HEK293 (cell line): Measurements from ENCODE around the gene TSSK6.

Source experiments
- CTCF ChIA-PET: fragments of 350-600 bp; formaldehyde crosslinking; extraction: SDS; loops from one replicate; lab custom pipeline; 2021; ENCODE audit warnings: antibody characterized with exemption; lab: Yijun Ruan, JAX
- POLR2A ChIA-PET: fragments of 300-600 bp; formaldehyde crosslinking; extraction: SDS; loops from one replicate; lab custom pipeline; 2020; ENCODE audit warnings: antibody characterized with exemption, inconsistent platforms; lab: Yijun Ruan, JAX
- H3K27ac ChIP-seq: fragments of 200-500 bp; sonication (Bioruptor generic); 2 replicates; pipeline ENCODE4 v1.5.1; 2014; ENCODE audit warnings: low read depth, low read length, control low read depth, inconsistent platforms; ENCODE audit errors: extremely low read depth
- H3K36me3 ChIP-seq, 2 experiments: fragments of 200-500 bp in 1 of 2; sonication (Bioruptor generic) in 1 of 2; 1 replicate in 1 of 2; 2 replicates in 1 of 2; pipeline ENCODE4 v1.5.1; 2014 to 2017; ENCODE audit warnings: inconsistent platforms in 2 of 2, low read length in 2 of 2; ENCODE audit not compliant: control insufficient read depth in 2 of 2, insufficient read depth in 1 of 2
- H3K4me1 ChIP-seq: fragments of 200-500 bp; sonication (Bioruptor generic); 2 replicates; pipeline ENCODE4 v1.5.1; 2014; ENCODE audit warnings: mild to moderate bottlenecking, low read length, inconsistent platforms; ENCODE audit not compliant: control insufficient read depth, insufficient read depth
- H3K4me3 ChIP-seq: 2 replicates; pipeline ENCODE4 v1.5.1; 2011; ENCODE audit warnings: low read depth, mild to moderate bottlenecking, control low read depth, low read length, moderate library complexity
- H3K9me3 ChIP-seq: fragments of 200-500 bp; sonication (Bioruptor generic); 2 replicates; pipeline ENCODE4 v1.5.1; 2014; ENCODE audit warnings: low read depth, low read length, inconsistent platforms; ENCODE audit not compliant: control insufficient read depth, insufficient read depth
- EGR2 ChIP-seq: fragments of 450-650 bp; formaldehyde crosslinking; IDR thresholded peaks from 2 replicates; pipeline ENCODE4 v1.5.1; 2016; ENCODE audit warnings: low read depth, missing biosample characterization, missing genetic modification characterization
- HOXC10 ChIP-seq: sonication (generic); formaldehyde crosslinking; IDR thresholded peaks from 2 replicates; pipeline ENCODE4 v1.8.1; 2023; ENCODE audit warnings: mild to moderate bottlenecking, missing genetic modification reagents
- MYNN ChIP-seq: fragments of 450-650 bp; formaldehyde crosslinking; IDR thresholded peaks from 2 replicates; pipeline ENCODE4 v1.5.1; 2016; ENCODE audit warnings: missing biosample characterization, missing genetic modification characterization, borderline replicate concordance
- WT1 ChIP-seq: fragments of 450-650 bp; formaldehyde crosslinking; IDR thresholded peaks from 2 replicates; pipeline ENCODE4 v1.5.1; 2016; ENCODE audit warnings: missing biosample characterization, missing genetic modification characterization
- ZNF112 ChIP-seq: fragments of 450-650 bp; formaldehyde crosslinking; IDR thresholded peaks from 2 replicates; pipeline ENCODE4 v1.5.0; 2017; ENCODE audit warnings: missing biosample characterization, missing genetic modification characterization
- ZNF175 ChIP-seq: fragments of 450-650 bp; formaldehyde crosslinking; IDR thresholded peaks from 2 replicates; pipeline ENCODE4 v1.5.1; 2016; ENCODE audit warnings: missing biosample characterization, missing genetic modification characterization
- ZNF433 ChIP-seq: fragments of 450-650 bp; formaldehyde crosslinking; IDR thresholded peaks from 2 replicates; pipeline ENCODE4 v1.5.1; 2016; ENCODE audit warnings: missing biosample characterization, missing genetic modification characterization, low read depth
- TF ChIP-seq, protein P1 (sequence below): fragments of 450-650 bp; formaldehyde crosslinking; conservative IDR thresholded peaks from 2 replicates; pipeline ENCODE4 v1.5.1; 2016; ENCODE audit warnings: low read depth, missing biosample characterization, missing genetic modification characterization
- TF ChIP-seq, protein P2 (sequence below): fragments of 450-650 bp; formaldehyde crosslinking; IDR thresholded peaks from 2 replicates; pipeline ENCODE4 v1.5.1; 2016; ENCODE audit warnings: missing biosample characterization, missing genetic modification characterization
- TF ChIP-seq, protein P3 (sequence below): fragments of 450-650 bp; formaldehyde crosslinking; IDR thresholded peaks from 2 replicates; pipeline ENCODE4 v1.5.1; 2016; ENCODE audit warnings: missing biosample characterization, missing genetic modification characterization
- TF ChIP-seq, protein P4 (sequence below): fragments of 450-650 bp; formaldehyde crosslinking; IDR thresholded peaks from 2 replicates; pipeline ENCODE4 v1.5.1; 2016; ENCODE audit warnings: missing biosample characterization, missing genetic modification characterization
- TF ChIP-seq, protein P5 (sequence below): fragments of 450-650 bp; formaldehyde crosslinking; IDR thresholded peaks from 2 replicates; pipeline ENCODE4 v1.5.1; 2016; ENCODE audit warnings: missing biosample characterization, missing genetic modification characterization
- TF ChIP-seq, protein P6 (sequence below): fragments of 450-650 bp; formaldehyde crosslinking; IDR thresholded peaks from 2 replicates; pipeline ENCODE4 v1.5.0; 2017; ENCODE audit warnings: missing biosample characterization, missing genetic modification characterization, borderline replicate concordance
- TF ChIP-seq, protein P7 (sequence below): fragments of 450-650 bp; formaldehyde crosslinking; IDR thresholded peaks from 2 replicates; pipeline ENCODE4 v1.5.1; 2017; ENCODE audit warnings: missing biosample characterization, missing genetic modification characterization

The TSSK6 gene

DNA sequence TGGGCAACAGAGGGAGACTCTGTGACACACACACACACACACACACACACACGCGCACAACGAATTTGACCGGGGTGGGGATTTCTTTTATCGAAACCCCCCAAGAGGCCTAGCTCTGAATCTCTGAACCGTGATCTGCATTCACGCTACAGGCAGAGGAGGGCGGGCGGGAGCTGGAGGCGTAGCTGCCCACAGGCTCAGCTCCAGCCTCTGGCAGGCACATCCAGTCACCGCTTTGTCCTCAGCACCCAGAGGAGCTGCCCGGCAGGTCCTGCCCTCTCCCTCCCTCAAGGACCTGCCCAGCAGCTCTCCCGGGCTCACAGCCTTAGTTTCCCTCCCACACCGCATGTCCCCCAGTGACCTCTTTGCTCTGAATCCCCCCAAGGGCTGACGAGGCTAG lies 42.7 kb upstream of the TSSK6 start:
- H3K4me3 ChIP-seq: no peak overlapping the region
- H3K9me3 ChIP-seq: no peaks in the 10 kb centered on the region
- no peaks in the 10 kb centered on the region for H3K36me3 ChIP-seq
- POLR2A ChIA-PET: interaction anchor here (0.5 kb wide), 1 partner anchor 113 kb away, joined by 5 read pairs; no protein-coding TSS in a partner anchor
- TF ChIP-seq, protein P1, sequence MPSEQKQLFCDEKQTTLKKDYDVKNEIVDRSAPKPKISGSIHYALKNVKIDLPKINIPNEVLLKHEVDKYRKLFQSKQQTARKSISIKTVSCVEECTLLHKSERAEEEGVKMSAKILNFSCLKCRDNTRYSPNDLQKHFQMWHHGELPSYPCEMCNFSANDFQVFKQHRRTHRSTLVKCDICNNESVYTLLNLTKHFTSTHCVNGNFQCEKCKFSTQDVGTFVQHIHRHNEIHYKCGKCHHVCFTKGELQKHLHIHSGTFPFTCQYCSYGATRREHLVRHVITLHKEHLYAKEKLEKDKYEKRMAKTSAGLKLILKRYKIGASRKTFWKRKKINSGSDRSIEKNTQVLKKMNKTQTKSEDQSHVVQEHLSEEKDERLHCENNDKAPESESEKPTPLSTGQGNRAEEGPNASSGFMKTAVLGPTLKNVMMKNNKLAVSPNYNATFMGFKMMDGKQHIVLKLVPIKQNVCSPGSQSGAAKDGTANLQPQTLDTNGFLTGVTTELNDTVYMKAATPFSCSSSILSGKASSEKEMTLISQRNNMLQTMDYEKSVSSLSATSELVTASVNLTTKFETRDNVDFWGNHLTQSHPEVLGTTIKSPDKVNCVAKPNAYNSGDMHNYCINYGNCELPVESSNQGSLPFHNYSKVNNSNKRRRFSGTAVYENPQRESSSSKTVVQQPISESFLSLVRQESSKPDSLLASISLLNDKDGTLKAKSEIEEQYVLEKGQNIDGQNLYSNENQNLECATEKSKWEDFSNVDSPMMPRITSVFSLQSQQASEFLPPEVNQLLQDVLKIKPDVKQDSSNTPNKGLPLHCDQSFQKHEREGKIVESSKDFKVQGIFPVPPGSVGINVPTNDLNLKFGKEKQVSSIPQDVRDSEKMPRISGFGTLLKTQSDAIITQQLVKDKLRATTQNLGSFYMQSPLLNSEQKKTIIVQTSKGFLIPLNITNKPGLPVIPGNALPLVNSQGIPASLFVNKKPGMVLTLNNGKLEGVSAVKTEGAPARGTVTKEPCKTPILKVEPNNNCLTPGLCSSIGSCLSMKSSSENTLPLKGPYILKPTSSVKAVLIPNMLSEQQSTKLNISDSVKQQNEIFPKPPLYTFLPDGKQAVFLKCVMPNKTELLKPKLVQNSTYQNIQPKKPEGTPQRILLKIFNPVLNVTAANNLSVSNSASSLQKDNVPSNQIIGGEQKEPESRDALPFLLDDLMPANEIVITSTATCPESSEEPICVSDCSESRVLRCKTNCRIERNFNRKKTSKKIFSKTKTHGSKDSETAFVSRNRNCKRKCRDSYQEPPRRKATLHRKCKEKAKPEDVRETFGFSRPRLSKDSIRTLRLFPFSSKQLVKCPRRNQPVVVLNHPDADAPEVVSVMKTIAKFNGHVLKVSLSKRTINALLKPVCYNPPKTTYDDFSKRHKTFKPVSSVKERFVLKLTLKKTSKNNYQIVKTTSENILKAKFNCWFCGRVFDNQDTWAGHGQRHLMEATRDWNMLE (tag by site-specific recombination): no peak
- TF ChIP-seq EGR2 (tag by site-specific recombination): 0 out of 2 replicates have a peak, but pooled peaks have one; percentile 18
- TF ChIP-seq HOXC10: no peak
- H3K4me1 ChIP-seq: no peaks in the 10 kb centered on the region
- H3K27ac ChIP-seq: no peak overlapping the region
- CTCF ChIA-PET: interaction anchor here (0.7 to 1.0 kb wide), 2 partner anchors 9 to 26 kb away, joined by 4 read pairs; no protein-coding TSS in a partner anchor

DNA sequence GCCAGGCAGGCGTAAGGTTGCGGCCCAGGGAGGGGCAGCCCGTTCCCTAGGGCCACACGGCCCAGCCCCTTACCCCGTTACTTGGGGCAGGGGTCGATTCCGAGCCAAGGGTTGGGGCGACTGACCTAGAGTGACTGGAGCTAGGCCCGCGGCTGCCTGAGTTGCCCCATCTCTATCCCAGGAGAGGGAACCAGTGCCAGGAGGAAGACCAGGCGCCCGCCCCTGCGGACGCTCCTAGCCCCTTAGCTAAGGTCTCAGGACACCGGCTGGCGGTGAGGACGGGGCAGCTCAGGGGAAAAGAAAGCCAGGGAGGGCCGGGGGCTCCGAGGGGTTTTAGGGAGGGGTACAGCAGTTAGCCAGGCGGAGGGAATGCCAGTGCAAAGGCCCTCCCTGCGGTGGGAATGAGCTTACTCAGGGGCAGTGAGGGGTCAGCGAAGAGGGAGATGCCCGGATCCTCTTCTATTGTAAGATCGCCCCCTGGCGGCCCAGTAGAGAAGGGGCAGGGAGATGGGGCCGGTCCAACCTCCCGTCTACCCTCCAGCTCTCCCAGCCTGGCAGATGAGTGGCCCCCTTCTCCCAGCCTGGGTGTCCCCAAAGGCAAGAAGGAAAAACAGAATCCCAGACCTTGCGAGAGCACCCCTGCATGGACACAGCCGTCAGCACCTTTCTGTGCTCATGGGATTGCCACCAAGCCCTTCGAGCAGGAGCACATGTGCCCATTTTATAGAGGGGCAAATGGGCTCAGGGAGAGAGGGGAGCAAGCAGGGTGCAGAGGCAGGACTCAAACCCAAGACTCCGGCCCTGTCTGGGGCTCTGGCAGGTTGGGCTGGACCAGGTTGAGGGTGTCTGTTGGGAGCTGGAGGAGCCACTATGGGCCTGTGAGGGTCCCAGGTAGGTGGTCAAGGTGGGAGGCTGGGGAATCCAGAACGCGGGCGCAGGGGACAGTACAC lies 39.0 kb upstream of the TSSK6 start:
- ChIA-PET POLR2A (interaction anchor here (0.6 to 1.1 kb wide), 3 partner anchors 19 to 192 kb away, joined by 3 to 7 read pairs (median 4); no protein-coding TSS in a partner anchor), CTCF (interaction anchor here (0.5 to 7.0 kb wide), 26 partner anchors 8 to 705 kb away, joined by 3 to 75 read pairs (median 4); partner anchors contain the start of genes NDUFA13 and YJEFN3)
- H3K4me1 ChIP-seq: no peaks in the 10 kb centered on the region
- TF ChIP-seq ZNF175 (tag by site-specific recombination) (no peak), WT1 (tag by site-specific recombination) (no peak), ZNF112 (tag by site-specific recombination) (no peak), MYNN (no peak), ZNF433 (tag by site-specific recombination) (no peak)
- TF ChIP-seq, protein P2, sequence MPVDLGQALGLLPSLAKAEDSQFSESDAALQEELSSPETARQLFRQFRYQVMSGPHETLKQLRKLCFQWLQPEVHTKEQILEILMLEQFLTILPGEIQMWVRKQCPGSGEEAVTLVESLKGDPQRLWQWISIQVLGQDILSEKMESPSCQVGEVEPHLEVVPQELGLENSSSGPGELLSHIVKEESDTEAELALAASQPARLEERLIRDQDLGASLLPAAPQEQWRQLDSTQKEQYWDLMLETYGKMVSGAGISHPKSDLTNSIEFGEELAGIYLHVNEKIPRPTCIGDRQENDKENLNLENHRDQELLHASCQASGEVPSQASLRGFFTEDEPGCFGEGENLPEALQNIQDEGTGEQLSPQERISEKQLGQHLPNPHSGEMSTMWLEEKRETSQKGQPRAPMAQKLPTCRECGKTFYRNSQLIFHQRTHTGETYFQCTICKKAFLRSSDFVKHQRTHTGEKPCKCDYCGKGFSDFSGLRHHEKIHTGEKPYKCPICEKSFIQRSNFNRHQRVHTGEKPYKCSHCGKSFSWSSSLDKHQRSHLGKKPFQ (tag by site-specific recombination): no peak
- TF ChIP-seq, protein P3, sequence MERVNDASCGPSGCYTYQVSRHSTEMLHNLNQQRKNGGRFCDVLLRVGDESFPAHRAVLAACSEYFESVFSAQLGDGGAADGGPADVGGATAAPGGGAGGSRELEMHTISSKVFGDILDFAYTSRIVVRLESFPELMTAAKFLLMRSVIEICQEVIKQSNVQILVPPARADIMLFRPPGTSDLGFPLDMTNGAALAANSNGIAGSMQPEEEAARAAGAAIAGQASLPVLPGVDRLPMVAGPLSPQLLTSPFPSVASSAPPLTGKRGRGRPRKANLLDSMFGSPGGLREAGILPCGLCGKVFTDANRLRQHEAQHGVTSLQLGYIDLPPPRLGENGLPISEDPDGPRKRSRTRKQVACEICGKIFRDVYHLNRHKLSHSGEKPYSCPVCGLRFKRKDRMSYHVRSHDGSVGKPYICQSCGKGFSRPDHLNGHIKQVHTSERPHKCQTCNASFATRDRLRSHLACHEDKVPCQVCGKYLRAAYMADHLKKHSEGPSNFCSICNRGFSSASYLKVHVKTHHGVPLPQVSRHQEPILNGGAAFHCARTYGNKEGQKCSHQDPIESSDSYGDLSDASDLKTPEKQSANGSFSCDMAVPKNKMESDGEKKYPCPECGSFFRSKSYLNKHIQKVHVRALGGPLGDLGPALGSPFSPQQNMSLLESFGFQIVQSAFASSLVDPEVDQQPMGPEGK (tag by site-specific recombination): no peak
- TF ChIP-seq, protein P4, sequence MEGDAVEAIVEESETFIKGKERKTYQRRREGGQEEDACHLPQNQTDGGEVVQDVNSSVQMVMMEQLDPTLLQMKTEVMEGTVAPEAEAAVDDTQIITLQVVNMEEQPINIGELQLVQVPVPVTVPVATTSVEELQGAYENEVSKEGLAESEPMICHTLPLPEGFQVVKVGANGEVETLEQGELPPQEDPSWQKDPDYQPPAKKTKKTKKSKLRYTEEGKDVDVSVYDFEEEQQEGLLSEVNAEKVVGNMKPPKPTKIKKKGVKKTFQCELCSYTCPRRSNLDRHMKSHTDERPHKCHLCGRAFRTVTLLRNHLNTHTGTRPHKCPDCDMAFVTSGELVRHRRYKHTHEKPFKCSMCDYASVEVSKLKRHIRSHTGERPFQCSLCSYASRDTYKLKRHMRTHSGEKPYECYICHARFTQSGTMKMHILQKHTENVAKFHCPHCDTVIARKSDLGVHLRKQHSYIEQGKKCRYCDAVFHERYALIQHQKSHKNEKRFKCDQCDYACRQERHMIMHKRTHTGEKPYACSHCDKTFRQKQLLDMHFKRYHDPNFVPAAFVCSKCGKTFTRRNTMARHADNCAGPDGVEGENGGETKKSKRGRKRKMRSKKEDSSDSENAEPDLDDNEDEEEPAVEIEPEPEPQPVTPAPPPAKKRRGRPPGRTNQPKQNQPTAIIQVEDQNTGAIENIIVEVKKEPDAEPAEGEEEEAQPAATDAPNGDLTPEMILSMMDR (tag by site-specific recombination): 0 out of 2 replicates have a peak, but pooled peaks have one; percentile 19
- TF ChIP-seq, protein P5, sequence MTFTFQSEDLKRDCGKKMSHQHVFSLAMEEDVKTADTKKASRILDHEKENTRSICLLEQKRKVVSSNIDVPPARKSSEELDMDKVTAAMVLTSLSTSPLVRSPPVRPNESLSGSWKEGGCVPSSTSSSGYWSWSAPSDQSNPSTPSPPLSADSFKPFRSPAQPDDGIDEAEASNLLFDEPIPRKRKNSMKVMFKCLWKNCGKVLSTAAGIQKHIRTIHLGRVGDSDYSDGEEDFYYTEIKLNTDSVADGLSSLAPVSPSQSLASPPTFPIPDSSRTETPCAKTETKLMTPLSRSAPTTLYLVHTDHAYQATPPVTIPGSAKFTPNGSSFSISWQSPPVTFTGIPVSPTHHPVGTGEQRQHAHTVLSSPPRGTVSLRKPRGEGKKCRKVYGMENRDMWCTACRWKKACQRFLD: no peak
- TF ChIP-seq, protein P6, sequence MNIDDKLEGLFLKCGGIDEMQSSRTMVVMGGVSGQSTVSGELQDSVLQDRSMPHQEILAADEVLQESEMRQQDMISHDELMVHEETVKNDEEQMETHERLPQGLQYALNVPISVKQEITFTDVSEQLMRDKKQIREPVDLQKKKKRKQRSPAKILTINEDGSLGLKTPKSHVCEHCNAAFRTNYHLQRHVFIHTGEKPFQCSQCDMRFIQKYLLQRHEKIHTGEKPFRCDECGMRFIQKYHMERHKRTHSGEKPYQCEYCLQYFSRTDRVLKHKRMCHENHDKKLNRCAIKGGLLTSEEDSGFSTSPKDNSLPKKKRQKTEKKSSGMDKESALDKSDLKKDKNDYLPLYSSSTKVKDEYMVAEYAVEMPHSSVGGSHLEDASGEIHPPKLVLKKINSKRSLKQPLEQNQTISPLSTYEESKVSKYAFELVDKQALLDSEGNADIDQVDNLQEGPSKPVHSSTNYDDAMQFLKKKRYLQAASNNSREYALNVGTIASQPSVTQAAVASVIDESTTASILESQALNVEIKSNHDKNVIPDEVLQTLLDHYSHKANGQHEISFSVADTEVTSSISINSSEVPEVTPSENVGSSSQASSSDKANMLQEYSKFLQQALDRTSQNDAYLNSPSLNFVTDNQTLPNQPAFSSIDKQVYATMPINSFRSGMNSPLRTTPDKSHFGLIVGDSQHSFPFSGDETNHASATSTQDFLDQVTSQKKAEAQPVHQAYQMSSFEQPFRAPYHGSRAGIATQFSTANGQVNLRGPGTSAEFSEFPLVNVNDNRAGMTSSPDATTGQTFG: no peak
- TF ChIP-seq, protein P7, sequence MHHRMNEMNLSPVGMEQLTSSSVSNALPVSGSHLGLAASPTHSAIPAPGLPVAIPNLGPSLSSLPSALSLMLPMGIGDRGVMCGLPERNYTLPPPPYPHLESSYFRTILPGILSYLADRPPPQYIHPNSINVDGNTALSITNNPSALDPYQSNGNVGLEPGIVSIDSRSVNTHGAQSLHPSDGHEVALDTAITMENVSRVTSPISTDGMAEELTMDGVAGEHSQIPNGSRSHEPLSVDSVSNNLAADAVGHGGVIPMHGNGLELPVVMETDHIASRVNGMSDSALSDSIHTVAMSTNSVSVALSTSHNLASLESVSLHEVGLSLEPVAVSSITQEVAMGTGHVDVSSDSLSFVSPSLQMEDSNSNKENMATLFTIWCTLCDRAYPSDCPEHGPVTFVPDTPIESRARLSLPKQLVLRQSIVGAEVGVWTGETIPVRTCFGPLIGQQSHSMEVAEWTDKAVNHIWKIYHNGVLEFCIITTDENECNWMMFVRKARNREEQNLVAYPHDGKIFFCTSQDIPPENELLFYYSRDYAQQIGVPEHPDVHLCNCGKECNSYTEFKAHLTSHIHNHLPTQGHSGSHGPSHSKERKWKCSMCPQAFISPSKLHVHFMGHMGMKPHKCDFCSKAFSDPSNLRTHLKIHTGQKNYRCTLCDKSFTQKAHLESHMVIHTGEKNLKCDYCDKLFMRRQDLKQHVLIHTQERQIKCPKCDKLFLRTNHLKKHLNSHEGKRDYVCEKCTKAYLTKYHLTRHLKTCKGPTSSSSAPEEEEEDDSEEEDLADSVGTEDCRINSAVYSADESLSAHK: no peak

More for the DNA sequence above, 39.0 kb upstream of the TSSK6 start:
- Histone ChIP-seq H3K9me3 (no peaks in the 10 kb centered on the region), H3K36me3 (no peaks in the 10 kb centered on the region), H3K4me3 (no peak overlapping the region), H3K27ac (no peak overlapping the region)
